ENCODE measurements around the gene ELP4. TPM values are rescaled to one million over a fixed set of nuclear protein-coding genes. Genes with fewer than 3 reads are reported as not detected.

Gene ELP4, protein sequence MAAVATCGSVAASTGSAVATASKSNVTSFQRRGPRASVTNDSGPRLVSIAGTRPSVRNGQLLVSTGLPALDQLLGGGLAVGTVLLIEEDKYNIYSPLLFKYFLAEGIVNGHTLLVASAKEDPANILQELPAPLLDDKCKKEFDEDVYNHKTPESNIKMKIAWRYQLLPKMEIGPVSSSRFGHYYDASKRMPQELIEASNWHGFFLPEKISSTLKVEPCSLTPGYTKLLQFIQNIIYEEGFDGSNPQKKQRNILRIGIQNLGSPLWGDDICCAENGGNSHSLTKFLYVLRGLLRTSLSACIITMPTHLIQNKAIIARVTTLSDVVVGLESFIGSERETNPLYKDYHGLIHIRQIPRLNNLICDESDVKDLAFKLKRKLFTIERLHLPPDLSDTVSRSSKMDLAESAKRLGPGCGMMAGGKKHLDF
- total RNA-seq = 10 to 100 TPM; 23.0 to 23.3 TPM

DNA sequence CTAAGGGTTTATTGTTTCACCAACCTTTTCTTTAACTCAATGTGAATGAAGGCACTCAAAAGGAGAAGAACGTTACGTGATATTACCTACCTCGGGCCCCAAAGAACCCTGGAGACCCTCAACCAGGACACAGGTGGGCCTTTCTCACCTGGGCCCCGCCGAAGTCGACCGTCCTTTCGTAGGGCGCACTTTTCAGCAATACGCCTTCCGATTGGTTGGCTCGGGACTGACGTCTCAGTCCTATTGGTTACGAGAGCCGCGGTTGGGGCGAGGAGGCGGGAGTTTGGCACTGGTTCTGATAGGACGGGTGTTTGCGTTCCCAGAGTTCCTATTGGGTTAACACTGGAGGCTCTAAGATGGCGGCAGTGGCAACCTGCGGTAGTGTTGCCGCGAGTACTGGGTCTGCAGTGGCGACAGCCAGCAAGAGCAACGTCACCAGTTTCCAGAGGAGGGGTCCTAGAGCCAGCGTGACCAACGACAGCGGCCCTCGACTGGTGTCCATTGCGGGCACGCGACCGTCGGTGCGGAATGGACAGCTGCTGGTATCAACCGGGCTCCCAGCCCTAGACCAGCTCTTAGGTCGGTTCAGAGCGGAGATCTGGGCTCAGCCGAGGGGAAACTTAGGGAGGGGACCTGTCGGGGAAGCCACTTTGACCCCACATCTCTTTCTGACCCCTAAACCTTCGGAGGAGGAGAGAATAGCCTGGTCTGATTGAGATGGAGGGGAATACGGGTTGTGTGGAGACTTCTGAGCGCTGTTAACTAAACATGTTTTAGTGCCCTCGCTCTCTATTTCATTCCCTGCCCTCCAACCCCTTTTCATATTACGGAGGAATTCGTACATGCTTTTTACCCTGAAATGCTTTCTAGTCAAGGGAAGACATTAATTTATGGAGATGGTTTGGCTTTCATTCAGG, at the start of gene ELP4, which contains the start of gene IMMP1L:
Gene ELP4, plus strand, starts transcription at position 339 of the 917 bp plus-strand sequence. Its CDS starts 18 bp downstream, at position 357.
Gene IMMP1L, minus strand, starts transcription at position 194 of the 917 bp plus-strand sequence. CDS start 46,346 bp downstream, outside the sequence.
- DNase-seq (peak; percentile 97), ATAC-seq (peak; percentile 100)
- H3K9me3 Mint-ChIP-seq (ENCODE audit: insufficient read depth) = no peaks in the 10 kb centered on the region
- ChIA-PET CTCF (no interaction called here), POLR2A (interaction anchor here (0.6 to 1.4 kb wide), 2 partner anchors 140 to 298 kb away, joined by 3 read pairs; partner anchors contain the start of genes DCDC1 and DNAJC24)
- H3K27me3 Mint-ChIP-seq (ENCODE audit: low read depth) = no peaks in the 10 kb centered on the region
- H3K27ac Mint-ChIP-seq = peak within 1 kb of the TSS; percentile 96
- H3K4me1 Mint-ChIP-seq (ENCODE audit: low read depth) = peaks cover 27% of the 10 kb centered on the region
- peaks cover 6% of the 10 kb centered on the region for H3K36me3 Mint-ChIP-seq (ENCODE audit: low read depth)
- H3K4me3 Mint-ChIP-seq = peak within 1 kb of the TSS; percentile 93

DNA sequence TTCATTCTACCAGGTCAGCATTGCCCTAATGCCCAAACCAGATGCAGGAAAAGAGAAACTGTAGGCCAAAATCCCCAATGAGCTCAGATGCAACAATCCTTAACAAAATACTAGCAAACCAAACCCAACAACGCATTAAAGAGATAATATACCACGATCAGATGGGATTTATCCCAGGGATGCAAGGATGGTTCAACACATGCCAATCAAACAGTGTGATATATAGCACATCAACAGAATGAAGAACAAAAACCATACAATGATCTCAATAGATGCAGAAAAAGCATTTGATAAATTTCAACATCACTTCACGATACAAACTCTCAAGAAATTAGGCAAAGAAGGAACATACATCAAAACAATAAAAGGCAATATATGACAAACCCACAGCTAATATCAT, 45.1 kb upstream of the ELP4 start:
- CTCF ChIA-PET = no interaction called here
- Mint-ChIP-seq H3K4me3 (no peak overlapping the region), H3K36me3 (ENCODE audit: low read depth) (peaks cover 34% of the 10 kb centered on the region), H3K27ac (no peak overlapping the region), H3K27me3 (ENCODE audit: low read depth) (no peaks in the 10 kb centered on the region), H3K9me3 (ENCODE audit: insufficient read depth) (peaks cover 18% of the 10 kb centered on the region), H3K4me1 (ENCODE audit: low read depth) (no peaks in the 10 kb centered on the region)
- no peak for DNase-seq
- POLR2A ChIA-PET = no interaction called here
- ATAC-seq = no peak

DNA sequence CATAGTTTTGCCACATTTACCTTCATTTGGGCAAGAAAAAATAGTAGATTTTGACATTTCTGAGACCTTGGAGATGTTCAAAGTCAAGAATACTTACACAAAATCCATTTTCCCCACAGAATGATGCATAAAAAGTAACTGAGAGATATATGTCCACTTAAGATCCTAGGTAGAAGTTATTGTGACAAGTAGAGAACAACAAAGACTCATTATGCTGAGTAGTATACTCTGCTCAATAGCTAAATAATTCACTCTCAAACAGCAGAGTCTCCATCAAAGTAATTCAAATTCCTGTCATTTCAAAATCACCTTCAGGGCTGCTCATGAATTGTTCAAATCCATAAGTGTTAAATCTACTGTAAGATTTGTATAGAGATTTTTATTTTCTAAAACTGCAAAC, 35.5 kb upstream of the ELP4 start:
- Mint-ChIP-seq H3K9me3 (ENCODE audit: insufficient read depth) (no peaks in the 10 kb centered on the region), H3K4me1 (ENCODE audit: low read depth) (no peaks in the 10 kb centered on the region), H3K27ac (no peak overlapping the region), H3K27me3 (ENCODE audit: low read depth) (no peaks in the 10 kb centered on the region), H3K36me3 (ENCODE audit: low read depth) (peaks cover 6% of the 10 kb centered on the region), H3K4me3 (no peak overlapping the region)
- ChIA-PET POLR2A (no interaction called here), CTCF (no interaction called here)
- no peak for DNase-seq
- no peak for ATAC-seq

DNA sequence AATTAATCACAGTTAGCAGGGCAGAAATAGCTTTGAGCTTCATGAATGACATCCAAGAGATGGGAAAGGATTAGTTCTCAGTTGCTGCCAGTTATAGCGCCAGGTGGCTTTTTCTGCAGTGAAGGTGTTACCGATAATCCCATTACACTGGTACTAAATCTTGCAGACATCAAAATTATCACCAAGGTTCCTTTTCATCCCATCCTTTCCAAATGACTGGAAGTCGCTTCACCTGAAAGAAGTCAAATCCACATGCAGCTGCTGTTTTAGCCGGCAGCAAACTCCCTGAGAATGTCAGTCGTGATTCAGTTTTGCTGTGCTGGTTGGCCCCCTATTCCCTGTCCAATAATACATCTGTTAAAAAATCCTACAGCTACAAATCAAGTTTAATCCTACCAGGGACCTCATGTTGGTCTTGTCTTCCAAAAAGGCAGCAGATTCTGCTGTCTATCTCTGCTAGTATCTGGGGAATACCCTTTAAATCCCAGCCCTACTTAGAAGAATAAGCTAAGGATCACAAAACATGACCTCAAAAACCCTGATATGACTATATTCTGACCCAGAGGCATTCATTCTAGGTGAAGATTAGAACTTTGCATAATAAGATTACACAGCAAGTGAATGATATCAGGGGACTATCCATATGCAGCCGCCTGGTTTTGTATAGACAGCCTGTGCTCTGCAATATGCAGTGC, 31.9 kb upstream of the ELP4 start:
- Mint-ChIP-seq H3K27me3 (ENCODE audit: low read depth) (no peaks in the 10 kb centered on the region), H3K9me3 (ENCODE audit: insufficient read depth) (no peaks in the 10 kb centered on the region), H3K36me3 (ENCODE audit: low read depth) (no peaks in the 10 kb centered on the region), H3K4me3 (no peak overlapping the region), H3K27ac (no peak overlapping the region), H3K4me1 (ENCODE audit: low read depth) (no peaks in the 10 kb centered on the region)
- POLR2A ChIA-PET = no interaction called here
- DNase-seq (no peak), ATAC-seq (no peak)
- CTCF ChIA-PET = no interaction called here

DNA sequence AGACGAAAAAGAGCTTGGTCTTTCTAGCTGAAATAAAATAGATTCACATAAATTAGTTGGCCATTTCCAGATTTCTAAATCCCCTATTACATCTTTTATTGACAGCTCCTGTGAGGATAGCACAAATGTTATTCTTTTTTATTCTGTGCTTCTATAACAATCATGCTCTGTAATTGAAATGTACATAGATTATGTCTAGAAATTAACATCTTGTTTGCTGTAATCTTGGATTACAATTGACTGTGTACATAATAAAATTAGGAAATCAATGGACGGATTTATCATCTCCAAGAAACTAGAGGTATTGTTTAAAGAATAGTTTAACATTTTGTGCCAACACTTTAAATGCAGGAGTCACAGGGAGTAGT, 31.4 kb upstream of the ELP4 start:
- Mint-ChIP-seq H3K4me3 (no peak overlapping the region), H3K4me1 (ENCODE audit: low read depth) (no peaks in the 10 kb centered on the region), H3K9me3 (ENCODE audit: insufficient read depth) (no peaks in the 10 kb centered on the region), H3K36me3 (ENCODE audit: low read depth) (no peaks in the 10 kb centered on the region), H3K27me3 (ENCODE audit: low read depth) (no peaks in the 10 kb centered on the region), H3K27ac (no peak overlapping the region)
- DNase-seq (no peak), ATAC-seq (no peak)
- CTCF ChIA-PET = no interaction called here
- POLR2A ChIA-PET = no interaction called here

DNA sequence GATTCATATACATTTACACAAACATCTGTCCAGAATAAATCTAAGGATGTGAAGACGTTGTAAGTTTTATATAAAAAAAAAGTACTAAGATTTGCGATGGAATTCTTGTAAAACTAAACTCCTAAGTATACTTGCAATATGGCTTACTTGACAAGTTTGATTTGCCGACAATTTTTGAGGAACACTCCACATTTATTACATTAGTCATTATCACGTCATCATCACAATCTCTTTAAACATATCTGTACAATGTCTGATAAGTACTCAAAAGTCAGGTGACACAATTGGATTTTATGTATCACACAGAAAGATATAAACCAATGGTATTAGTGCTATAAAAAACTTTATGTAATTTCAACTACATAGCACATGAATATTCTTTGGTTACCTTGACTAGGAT, 30.5 kb upstream of the ELP4 start:
- ChIA-PET POLR2A (no interaction called here), CTCF (no interaction called here)
- no peak for DNase-seq
- H3K36me3 Mint-ChIP-seq (ENCODE audit: low read depth) = no peaks in the 10 kb centered on the region
- H3K4me3 Mint-ChIP-seq = no peak overlapping the region
- no peaks in the 10 kb centered on the region for H3K4me1 Mint-ChIP-seq (ENCODE audit: low read depth)
- no peak overlapping the region for H3K27ac Mint-ChIP-seq
- no peaks in the 10 kb centered on the region for H3K9me3 Mint-ChIP-seq (ENCODE audit: insufficient read depth)
- no peaks in the 10 kb centered on the region for H3K27me3 Mint-ChIP-seq (ENCODE audit: low read depth)
- ATAC-seq = no peak

DNA sequence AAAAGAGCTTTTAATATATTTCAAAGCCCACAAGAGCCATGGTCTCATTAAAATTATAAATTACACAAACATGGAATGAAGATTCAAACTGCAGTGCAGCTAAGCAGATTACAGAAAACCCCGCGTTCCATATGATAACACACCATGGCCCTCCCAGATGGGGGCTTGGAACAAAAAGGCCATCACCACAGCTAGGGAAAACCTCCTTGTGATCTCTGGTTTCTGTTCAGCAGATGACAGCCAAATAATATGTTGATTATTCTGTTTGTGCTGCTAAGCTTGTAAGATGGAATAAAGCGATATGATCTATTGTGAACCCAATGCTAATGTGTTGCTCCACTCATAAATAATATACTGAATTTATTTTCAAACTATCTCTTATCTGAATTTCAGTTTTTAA, 28.6 kb upstream of the ELP4 start:
- H3K27ac Mint-ChIP-seq = no peak overlapping the region
- H3K27me3 Mint-ChIP-seq (ENCODE audit: low read depth) = no peaks in the 10 kb centered on the region
- H3K36me3 Mint-ChIP-seq (ENCODE audit: low read depth) = no peaks in the 10 kb centered on the region
- H3K4me1 Mint-ChIP-seq (ENCODE audit: low read depth) = no peaks in the 10 kb centered on the region
- H3K4me3 Mint-ChIP-seq = no peak overlapping the region
- no peaks in the 10 kb centered on the region for H3K9me3 Mint-ChIP-seq (ENCODE audit: insufficient read depth)
- ATAC-seq (no peak), DNase-seq (no peak)
- ChIA-PET POLR2A (no interaction called here), CTCF (no interaction called here)

DNA sequence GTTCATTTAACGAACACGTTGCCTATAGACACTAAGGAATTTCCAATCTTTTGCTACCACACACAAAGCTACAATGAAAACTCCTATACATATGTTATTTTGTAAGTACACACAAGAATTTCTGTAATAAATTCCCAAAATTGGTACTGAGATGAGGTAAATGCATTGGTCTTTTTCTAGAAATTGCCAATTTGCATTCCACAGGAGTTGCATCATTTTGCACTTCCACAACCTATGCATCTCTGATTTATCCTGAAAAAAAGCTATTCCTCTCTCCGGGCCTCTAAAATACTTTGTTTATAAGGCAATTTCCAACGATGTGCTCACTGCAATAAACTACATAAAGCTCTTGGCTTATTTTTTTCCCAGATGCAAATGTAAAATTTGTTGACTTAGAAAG, 25.1 kb upstream of the ELP4 start:
- DNase-seq (no peak), ATAC-seq (no peak)
- Mint-ChIP-seq H3K4me3 (no peak overlapping the region), H3K4me1 (ENCODE audit: low read depth) (no peaks in the 10 kb centered on the region), H3K27me3 (ENCODE audit: low read depth) (no peaks in the 10 kb centered on the region), H3K27ac (no peak overlapping the region), H3K36me3 (ENCODE audit: low read depth) (peaks cover 2% of the 10 kb centered on the region), H3K9me3 (ENCODE audit: insufficient read depth) (no peaks in the 10 kb centered on the region)
- CTCF ChIA-PET = interaction anchor here (1.2 kb wide), 1 partner anchor 24 kb away, joined by 3 read pairs; no protein-coding TSS in a partner anchor
- POLR2A ChIA-PET = no interaction called here

DNA sequence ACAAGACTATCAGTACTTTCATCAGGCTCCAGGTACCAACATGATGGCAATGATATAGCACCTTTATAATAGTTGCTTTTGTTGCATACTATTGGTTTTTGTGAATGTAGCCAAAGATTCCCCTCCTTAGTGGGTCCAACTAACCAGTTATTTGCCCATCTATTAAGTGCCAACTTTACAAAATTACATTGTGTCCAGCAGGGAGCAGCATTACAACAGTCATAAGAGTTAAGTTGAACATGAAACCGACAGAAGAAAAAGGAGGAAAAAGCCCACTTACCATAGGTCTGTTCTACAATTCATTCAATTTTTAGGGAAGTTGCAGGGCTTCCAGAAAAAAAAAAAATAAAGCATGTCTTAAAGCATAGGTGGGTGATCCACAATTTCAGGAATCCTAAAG, 21.7 kb upstream of the ELP4 start:
- DNase-seq = peak; percentile 23
- H3K36me3 Mint-ChIP-seq (ENCODE audit: low read depth) = peaks cover 13% of the 10 kb centered on the region
- H3K4me3 Mint-ChIP-seq = no peak overlapping the region
- no peak for ATAC-seq
- no peaks in the 10 kb centered on the region for H3K27me3 Mint-ChIP-seq (ENCODE audit: low read depth)
- no peak overlapping the region for H3K27ac Mint-ChIP-seq
- ChIA-PET CTCF (no interaction called here), POLR2A (no interaction called here)
- no peaks in the 10 kb centered on the region for H3K4me1 Mint-ChIP-seq (ENCODE audit: low read depth)
- no peaks in the 10 kb centered on the region for H3K9me3 Mint-ChIP-seq (ENCODE audit: insufficient read depth)

DNA sequence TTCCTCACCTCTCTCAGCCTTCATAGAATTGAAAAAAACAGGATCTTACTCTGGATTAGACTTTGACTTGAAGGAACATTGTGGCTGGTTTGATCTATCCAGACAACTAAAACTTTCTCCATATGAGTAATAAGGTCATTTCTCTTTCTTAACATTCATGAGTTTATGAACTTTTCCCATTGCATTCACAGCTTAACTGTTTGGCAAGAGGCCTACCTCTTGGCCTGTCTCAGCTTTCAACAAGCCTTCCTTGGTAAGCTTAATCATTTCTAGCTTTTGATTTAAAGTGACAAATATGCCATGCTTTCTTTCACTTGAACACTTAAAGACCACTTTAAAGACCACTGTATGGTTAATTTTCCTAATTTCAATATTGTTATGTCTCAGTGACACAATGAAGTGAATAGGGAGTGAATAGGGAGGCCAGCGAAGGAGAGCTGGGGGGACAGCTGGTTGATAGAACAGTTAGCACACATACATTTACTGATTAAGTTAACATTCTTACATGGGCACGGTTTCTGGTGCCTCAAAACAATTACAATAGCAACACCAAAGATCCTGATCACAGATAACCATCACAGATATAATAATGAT, 17.1 kb upstream of the ELP4 start:
- peaks cover 10% of the 10 kb centered on the region for H3K9me3 Mint-ChIP-seq (ENCODE audit: insufficient read depth)
- H3K27ac Mint-ChIP-seq = no peak overlapping the region
- DNase-seq = no peak
- ATAC-seq = no peak
- POLR2A ChIA-PET = no interaction called here
- H3K4me3 Mint-ChIP-seq = no peak overlapping the region
- H3K4me1 Mint-ChIP-seq (ENCODE audit: low read depth) = no peaks in the 10 kb centered on the region
- no peaks in the 10 kb centered on the region for H3K27me3 Mint-ChIP-seq (ENCODE audit: low read depth)
- peaks cover 43% of the 10 kb centered on the region for H3K36me3 Mint-ChIP-seq (ENCODE audit: low read depth)
- CTCF ChIA-PET = interaction anchor here (1.1 to 1.5 kb wide), 2 partner anchors 16 to 465 kb away, joined by 3 read pairs; no protein-coding TSS in a partner anchor

DNA sequence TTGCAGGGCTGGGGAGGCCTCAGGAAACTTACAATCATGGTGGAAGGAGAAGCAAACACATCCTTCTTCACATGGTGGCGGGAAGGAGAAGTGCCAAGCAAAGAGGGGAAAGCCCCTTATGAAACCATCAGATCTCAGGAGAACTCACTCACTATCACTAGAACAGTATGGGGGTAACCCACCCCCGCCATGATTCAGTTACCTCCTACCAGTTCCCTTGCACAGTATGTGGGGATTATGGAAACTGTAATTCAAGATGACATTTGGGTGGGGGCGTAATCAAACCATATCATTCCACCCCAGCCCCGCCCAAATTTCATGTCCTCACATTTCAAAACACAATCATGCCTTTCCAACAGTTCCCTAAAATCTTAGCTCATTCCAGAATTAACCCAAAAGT, 16.3 kb upstream of the ELP4 start:
- H3K4me3 Mint-ChIP-seq = no peak overlapping the region
- no peaks in the 10 kb centered on the region for H3K4me1 Mint-ChIP-seq (ENCODE audit: low read depth)
- ATAC-seq (no peak), DNase-seq (no peak)
- no peaks in the 10 kb centered on the region for H3K27me3 Mint-ChIP-seq (ENCODE audit: low read depth)
- ChIA-PET POLR2A (no interaction called here), CTCF (no interaction called here)
- H3K27ac Mint-ChIP-seq = no peak overlapping the region
- H3K36me3 Mint-ChIP-seq (ENCODE audit: low read depth) = peaks cover 43% of the 10 kb centered on the region
- H3K9me3 Mint-ChIP-seq (ENCODE audit: insufficient read depth) = peaks cover 10% of the 10 kb centered on the region

All from activated CD8-positive, alpha-beta T cell treated with anti-CD3 and anti-CD28 coated beads, Interleukin-2, amount 10 ng/mL, durations not matched to agents 7 days and 5 days (primary cell).